Natural killer cell (primary cell): ENCODE results near the gene HMSD. TPM values are rescaled to one million over a fixed set of nuclear protein-coding genes. Genes with fewer than 3 reads are reported as not detected.
"Not testable (repeated sequence)": the region's sequence is repeated elsewhere in the genome, so short reads cannot be mapped to it uniquely, and the experiment has no call there.

ENCODE experiments used
- ATAC-seq, 3 donors: fragments of 150-1000 bp in 2 of 3; fragments of 200-7000 bp in 1 of 3; cut with Tn5 transposase; 1 replicate in 1 of 3; 2 replicates in 2 of 3; pipeline ENCODE4 v1.10.0; 2021; ENCODE audit warnings: mild to moderate bottlenecking in 2 of 3, moderate library complexity in 2 of 3
- DNase-seq, 2 donors: peaks; one replicate each; pipeline versions ENCODE4 v3.0.0 to v3.0.0-alpha.2; 2013 to 2021; ENCODE audit warnings: mixed read lengths in 1 of 2
- H3K27ac ChIP-seq: one replicate; pipeline ENCODE4 v1.5.1; 2013; ENCODE audit warnings: mild to moderate bottlenecking, low read length
- H3K27me3 ChIP-seq: one replicate; pipeline ENCODE4 v1.6.1; 2013; ENCODE audit warnings: low read length; ENCODE audit not compliant: control insufficient read depth, insufficient read depth
- H3K36me3 ChIP-seq: one replicate; pipeline ENCODE4 v1.6.1; 2013; ENCODE audit warnings: low read length; ENCODE audit not compliant: control insufficient read depth, insufficient read depth
- H3K4me1 ChIP-seq: one replicate; pipeline ENCODE4 v1.6.1; 2013; ENCODE audit warnings: low read length; ENCODE audit not compliant: control insufficient read depth, insufficient read depth
- H3K4me3 ChIP-seq: one replicate; pipeline ENCODE4 v1.5.1; 2013; ENCODE audit warnings: low read length
- H3K9me3 ChIP-seq: one replicate; pipeline ENCODE4 v1.6.1; 2013; ENCODE audit warnings: low read length; ENCODE audit not compliant: control insufficient read depth, insufficient read depth
- H3K27ac Mint-ChIP-seq, 2 donors: one replicate each; pipeline ENCODE4 v1.8.0; 2022; ENCODE audit warnings: mild to moderate bottlenecking in 2 of 2, mixed read lengths in 2 of 2, moderate library complexity in 1 of 2
- H3K27me3 Mint-ChIP-seq, 2 donors: one replicate each; pipeline ENCODE4 v1.8.0; 2022; ENCODE audit warnings: low read depth in 2 of 2, mixed read lengths in 2 of 2
- H3K36me3 Mint-ChIP-seq: one replicate; pipeline ENCODE4 v1.8.0; 2022; ENCODE audit warnings: mixed read lengths
- H3K4me1 Mint-ChIP-seq, 2 donors: one replicate each; pipeline ENCODE4 v1.8.0; 2022; ENCODE audit warnings: mixed read lengths in 2 of 2
- H3K4me3 Mint-ChIP-seq: one replicate; pipeline ENCODE4 v1.8.0; 2022; ENCODE audit warnings: mild to moderate bottlenecking, moderate library complexity, mixed read lengths
- H3K9me3 Mint-ChIP-seq, 2 donors: one replicate each; pipeline ENCODE4 v1.8.0; 2022; ENCODE audit warnings: mixed read lengths in 2 of 2
- WGBS: methylation state at CpG from one replicate; pipeline ENCODE4 v1.1.7; 2013; ENCODE audit warnings: missing lambda C conversion rate; ENCODE audit not compliant: insufficient coverage; 5-methylcytosine and 5-hydroxymethylcytosine counted together
- intact Hi-C: fragments of 100-400 bp; cut with micrococcal nuclease; formaldehyde crosslinking; loops from one replicate; pipeline ENCODE4 v1.14.2; 2022
- total RNA-seq, 4 donors: library from RNA; stranded (reverse); fragments of 120-200 nt in 1 of 4; gene quantifications; one replicate each; pipeline versions ENCODE4 v1.2.3 to v1.2.4, GENCODE V29; 2013 to 2022
- TF ChIP-seq, protein P1 (sequence below): fragments of 200-600 bp; IDR thresholded peaks from one replicate; pipeline ENCODE4 v1.8.0; 2022; ENCODE audit warnings: antibody characterized with exemption

The HMSD gene
- total RNA-seq, 3 donors from 2014 or later (not counting 1 experiment from before 2014, with no cell fraction given), result not detected

DNA sequence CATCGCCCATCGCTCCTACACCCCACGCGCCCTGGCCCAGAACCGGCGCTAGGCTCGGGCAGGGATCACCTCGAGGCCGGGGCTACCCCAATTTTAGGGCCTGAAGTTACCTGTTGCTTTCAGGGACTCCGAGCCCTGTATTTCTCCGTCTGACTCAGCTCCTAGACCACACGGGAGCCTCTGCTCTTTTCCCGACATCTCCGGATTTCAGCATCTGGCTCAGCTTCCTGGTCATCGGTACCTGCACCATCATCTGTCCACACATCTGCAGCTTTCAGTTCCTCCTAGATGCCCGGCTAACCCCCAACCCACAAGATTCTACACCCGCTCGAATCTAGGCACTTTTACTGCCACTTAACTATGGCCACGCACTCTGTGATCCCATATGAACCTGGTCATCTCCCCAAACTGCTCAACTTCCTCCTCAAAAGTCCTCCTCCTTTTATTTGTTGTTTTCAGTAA, 12.1 kb upstream of the HMSD start:
- no peak for DNase-seq
- Mint-ChIP-seq H3K36me3 (no peaks in the 10 kb centered on the region), H3K4me3 (no peak overlapping the region), H3K27me3 (no peaks in the 10 kb centered on the region), H3K4me1 (peaks cover 5 to 7% of the 10 kb centered on the region in 2 donors), H3K9me3 (no peaks in the 10 kb centered on the region), H3K27ac (no peak overlapping the region)
- Histone ChIP-seq H3K27ac (no peak overlapping the region), H3K9me3 (no peaks in the 10 kb centered on the region), H3K4me1 (peaks cover 13% of the 10 kb centered on the region), H3K27me3 (no peaks in the 10 kb centered on the region), H3K36me3 (no peaks in the 10 kb centered on the region), H3K4me3 (peak overlapping the region; percentile 59)
- WGBS, result 53% methylated on average over 19 of the region's 19 CpGs
- TF ChIP-seq, protein P1, sequence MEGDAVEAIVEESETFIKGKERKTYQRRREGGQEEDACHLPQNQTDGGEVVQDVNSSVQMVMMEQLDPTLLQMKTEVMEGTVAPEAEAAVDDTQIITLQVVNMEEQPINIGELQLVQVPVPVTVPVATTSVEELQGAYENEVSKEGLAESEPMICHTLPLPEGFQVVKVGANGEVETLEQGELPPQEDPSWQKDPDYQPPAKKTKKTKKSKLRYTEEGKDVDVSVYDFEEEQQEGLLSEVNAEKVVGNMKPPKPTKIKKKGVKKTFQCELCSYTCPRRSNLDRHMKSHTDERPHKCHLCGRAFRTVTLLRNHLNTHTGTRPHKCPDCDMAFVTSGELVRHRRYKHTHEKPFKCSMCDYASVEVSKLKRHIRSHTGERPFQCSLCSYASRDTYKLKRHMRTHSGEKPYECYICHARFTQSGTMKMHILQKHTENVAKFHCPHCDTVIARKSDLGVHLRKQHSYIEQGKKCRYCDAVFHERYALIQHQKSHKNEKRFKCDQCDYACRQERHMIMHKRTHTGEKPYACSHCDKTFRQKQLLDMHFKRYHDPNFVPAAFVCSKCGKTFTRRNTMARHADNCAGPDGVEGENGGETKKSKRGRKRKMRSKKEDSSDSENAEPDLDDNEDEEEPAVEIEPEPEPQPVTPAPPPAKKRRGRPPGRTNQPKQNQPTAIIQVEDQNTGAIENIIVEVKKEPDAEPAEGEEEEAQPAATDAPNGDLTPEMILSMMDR, result no peak
- intact Hi-C loops, result loop anchor here (1.0 kb wide), 1 partner anchor 419 kb away; no protein-coding TSS in a partner anchor
- ATAC-seq, result no peak

DNA sequence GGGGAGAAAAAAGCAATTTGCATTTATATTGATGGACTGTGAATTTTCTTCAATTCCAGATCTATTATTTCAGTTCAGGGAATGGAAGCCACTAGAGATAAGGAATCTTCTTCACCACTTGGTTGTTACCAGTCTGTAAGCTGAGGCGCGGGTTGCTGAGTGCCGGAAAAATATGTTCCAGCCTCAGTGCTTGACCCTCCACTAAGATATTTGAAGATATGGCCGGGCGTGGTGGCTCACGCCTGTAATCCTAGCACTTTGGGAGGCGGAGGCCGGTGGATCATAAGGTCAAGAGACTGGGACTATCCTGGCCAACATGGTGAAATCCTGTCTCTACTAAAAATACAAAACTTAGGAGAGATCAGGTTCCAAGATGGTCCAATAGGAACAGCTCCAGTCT, 9.1 kb upstream of the HMSD start:
- no peaks in the 10 kb centered on the region for H3K9me3 ChIP-seq
- H3K4me3 ChIP-seq, result no peak overlapping the region
- Mint-ChIP-seq H3K27ac (no peak overlapping the region), H3K27me3 (peaks cover 19 to 24% of the 10 kb centered on the region in 2 donors), H3K4me3 (no peak overlapping the region), H3K36me3 (no peaks in the 10 kb centered on the region), H3K4me1 (peaks cover 5 to 7% of the 10 kb centered on the region in 2 donors), H3K9me3 (no peaks in the 10 kb centered on the region)
- WGBS, result 93% methylated on average over 8 of the region's 8 CpGs
- ATAC-seq (no peak), DNase-seq (no peak)
- intact Hi-C loops, result no loop called here
- H3K27me3 ChIP-seq, result no peaks in the 10 kb centered on the region
- no peaks in the 10 kb centered on the region for H3K36me3 ChIP-seq
- H3K27ac ChIP-seq, result no peak overlapping the region
- TF ChIP-seq, protein P1, result no peak
- H3K4me1 ChIP-seq, result peaks cover 13% of the 10 kb centered on the region

DNA sequence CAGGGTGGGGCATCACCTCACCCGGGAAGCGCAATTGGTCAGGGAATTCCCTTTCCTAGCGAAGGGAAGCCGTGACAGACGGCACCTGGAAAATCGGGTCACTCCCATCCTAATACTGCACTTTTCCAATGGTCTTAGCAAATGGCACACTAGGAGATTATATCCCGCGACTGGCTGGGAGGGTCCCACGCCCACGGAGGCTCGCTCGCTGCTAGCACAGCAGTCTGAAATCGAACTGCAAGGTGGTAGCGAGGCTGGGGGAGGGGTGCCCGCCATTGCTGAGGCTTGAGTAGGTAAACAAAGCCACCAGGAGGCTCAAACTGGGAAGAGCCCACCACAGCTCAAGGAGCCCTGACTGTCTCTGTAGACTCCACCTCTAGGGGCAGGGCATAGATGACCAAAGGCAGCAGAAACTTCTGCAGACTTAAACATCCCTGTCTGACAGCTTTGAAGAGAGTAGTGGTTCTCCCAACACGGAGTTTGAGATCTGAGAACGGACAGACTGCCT, 8.5 kb upstream of the HMSD start:
- intact Hi-C loops, H3K27ac ChIP-seq, H3K4me3 Mint-ChIP-seq, DNase-seq, H3K4me1 Mint-ChIP-seq, H3K27me3 ChIP-seq, H3K27ac Mint-ChIP-seq, H3K9me3 ChIP-seq, H3K36me3 Mint-ChIP-seq, H3K9me3 Mint-ChIP-seq, ATAC-seq, H3K36me3 ChIP-seq, H3K4me3 ChIP-seq: not testable (repeated sequence)
- H3K27me3 Mint-ChIP-seq, result peaks cover 20 to 24% of the 10 kb centered on the region in 2 donors
- H3K4me1 ChIP-seq, result peaks cover 13% of the 10 kb centered on the region
- 93% methylated on average over 17 of the region's 17 CpGs for WGBS

DNA sequence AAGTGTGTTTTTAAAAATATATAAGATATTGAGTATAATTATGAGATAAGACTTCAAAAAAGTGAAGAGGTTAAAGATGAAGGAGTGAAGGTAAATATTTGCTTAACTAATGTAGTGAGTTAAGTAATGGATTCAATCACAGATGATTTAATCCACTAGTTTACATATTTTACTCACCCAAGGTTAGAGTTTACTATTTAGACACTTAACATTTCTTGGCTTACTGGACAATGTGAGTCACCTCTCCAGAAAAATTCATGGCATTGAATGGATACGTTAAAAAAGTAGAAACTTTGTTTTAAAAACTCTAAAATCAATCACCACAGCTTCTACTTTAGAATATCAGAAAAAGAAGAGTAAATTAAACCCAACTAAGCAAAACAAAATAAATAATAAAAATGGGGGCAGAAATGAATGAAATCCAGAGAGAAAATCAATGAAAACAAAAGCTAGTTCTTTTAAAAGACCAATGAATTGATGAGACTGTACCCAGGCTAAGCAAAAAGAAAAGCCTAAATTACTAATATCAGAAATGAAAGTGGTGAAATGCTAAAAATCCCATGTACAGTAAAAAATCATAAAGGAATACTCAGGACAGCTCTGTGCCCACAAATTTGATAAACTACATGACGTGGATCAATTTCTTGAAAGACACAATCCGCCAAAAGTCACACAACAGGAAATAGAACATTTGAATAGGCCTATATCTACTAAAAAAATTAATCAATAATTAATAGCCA, 1.9 kb upstream of the HMSD start:
- Histone ChIP-seq H3K27me3 (peaks cover 11% of the 10 kb centered on the region), H3K36me3 (no peaks in the 10 kb centered on the region), H3K27ac (no peak overlapping the region), H3K9me3 (no peaks in the 10 kb centered on the region), H3K4me1 (peaks cover 6% of the 10 kb centered on the region), H3K4me3 (no peak overlapping the region)
- DNase-seq (no peak), ATAC-seq (no peak)
- Mint-ChIP-seq H3K27ac (no peak overlapping the region), H3K36me3 (no peaks in the 10 kb centered on the region), H3K4me1 (peaks cover 0 to 10% of the 10 kb centered on the region in 2 donors), H3K9me3 (peaks cover 0 to 3% of the 10 kb centered on the region in 2 donors), H3K4me3 (no peak overlapping the region), H3K27me3 (peaks cover 48 to 59% of the 10 kb centered on the region in 2 donors)
- 80% methylated on average over 2 of the region's 3 CpGs for WGBS
- intact Hi-C loops, result no loop called here
- TF ChIP-seq, protein P1, result no peak
